NCI-H1092 (cell line): ENCODE results near the gene CECR2.
"Not testable (repeated sequence)": the region's sequence is repeated elsewhere in the genome, so short reads cannot be mapped to it uniquely, and the experiment has no call there.

ENCODE experiments used
- DNase-seq: peaks from one replicate; lab custom pipeline; 2025; lab: John Stamatoyannopoulos, UW

The CECR2 gene

GRCh38 chr22:17513612-17514011 is 144.4 kb downstream of the CECR2 start:
- DNase-seq = no peak

GRCh38 chr22:17514084-17514483 is 144.8 kb downstream of the CECR2 start:
- no peak for DNase-seq

GRCh38 chr22:17518406-17518805 is 149.1 kb downstream of the CECR2 start:
- no peak for DNase-seq

- DNase-seq = not testable (repeated sequence)
Observed at GRCh38 chr22:17521971-17522370, 152.7 kb downstream of the CECR2 start.

- no peak for DNase-seq
Observed at GRCh38 chr22:17523925-17524324, 154.7 kb downstream of the CECR2 start.

- no peak for DNase-seq
Observed at GRCh38 chr22:17536269-17536668, 167.0 kb downstream of the CECR2 start.

GRCh38 chr22:17537155-17537554 is 167.9 kb downstream of the CECR2 start:
- no peak for DNase-seq

- DNase-seq = no peak
Observed at GRCh38 chr22:17540481-17540880, 171.2 kb downstream of the CECR2 start.

- no peak for DNase-seq
Observed at GRCh38 chr22:17541476-17541875, 172.2 kb downstream of the CECR2 start.

- no peak for DNase-seq
Observed at GRCh38 chr22:17542452-17542851, 173.2 kb downstream of the CECR2 start.

- DNase-seq = no peak
Observed at GRCh38 chr22:17548010-17548755, 178.9 kb downstream of the CECR2 start.

- DNase-seq = no peak
Observed at GRCh38 chr22:17548756-17549035, 179.4 kb downstream of the CECR2 start.

GRCh38 chr22:17549183-17549582 is 179.9 kb downstream of the CECR2 start:
- no peak for DNase-seq

- DNase-seq = no peak
Observed at GRCh38 chr22:17549655-17550054, 180.4 kb downstream of the CECR2 start.

- DNase-seq = no peak
Observed at GRCh38 chr22:17552737-17553136, 183.5 kb downstream of the CECR2 start.

- no peak for DNase-seq
Observed at GRCh38 chr22:17554814-17555213, 185.6 kb downstream of the CECR2 start.

GRCh38 chr22:17559188-17559587 is 189.9 kb downstream of the CECR2 start:
- no peak for DNase-seq

- DNase-seq = no peak
Observed at GRCh38 chr22:17562906-17563870, 193.9 kb downstream of the CECR2 start, which contains the start of gene SLC25A18. Gene SLC25A18 (plus strand): TSS chr22:17563498. CDS start chr22:17579945, 16,447 bp downstream.

GRCh38 chr22:17563936-17564391 is 194.7 kb downstream of the CECR2 start:
- DNase-seq = no peak

GRCh38 chr22:17566016-17566687 is 196.9 kb downstream of the CECR2 start:
- DNase-seq = not testable (repeated sequence)

- DNase-seq = no peak
Observed at GRCh38 chr22:17566776-17567175, 197.5 kb downstream of the CECR2 start.

- peak; percentile 29 for DNase-seq
Observed at GRCh38 chr22:17569971-17570511, 200.8 kb downstream of the CECR2 start.
